Panc1 (cell line): ENCODE data around the gene RPS6KL1. TPM values are rescaled to one million over a fixed set of nuclear protein-coding genes. Genes with fewer than 3 reads are reported as not detected.

ENCODE experiments used
- ATAC-seq: fragments of 200-7000 bp; cut with Tn5 transposase; 2 replicates; pipeline ENCODE4 v1.9.1; 2020; ENCODE audit warnings: mild to moderate bottlenecking, moderate library complexity
- BruUV-seq: library from RNA; stranded (reverse); fragments of 400-500 nt; replicated peaks from 2 replicates; lab custom pipeline; 2021; lab: Mats Ljungman, UMichigan
- CTCF ChIA-PET: fragments of 300-600 bp; sonication (Branson Sonifier 250); formaldehyde crosslinking; loops from one replicate; lab custom pipeline; 2022; ENCODE audit warnings: antibody characterized with exemption; lab: Charles Lee
- POLR2A ChIA-PET: fragments of 300-600 bp; sonication (Branson Sonifier 250); formaldehyde crosslinking; loops from one replicate; lab custom pipeline; 2022; ENCODE audit warnings: antibody characterized with exemption; lab: Charles Lee
- DNase-seq: peaks from one replicate; pipeline ENCODE4 v3.0.0-alpha.2; 2010; ENCODE audit warnings: low read depth, low spot score
- H3K27ac ChIP-seq: 2 replicates; pipeline ENCODE4 v1.5.1; 2011; ENCODE audit warnings: mild to moderate bottlenecking, low read length, inconsistent platforms
- H3K27me3 ChIP-seq: fragments of 200-500 bp; sonication (Bioruptor generic); 2 replicates; pipeline ENCODE4 v1.6.0; 2014; ENCODE audit warnings: low read length, inconsistent platforms; ENCODE audit not compliant: control insufficient read depth, insufficient read depth
- H3K36me3 ChIP-seq: fragments of 200-500 bp; sonication (Bioruptor generic); 2 replicates; pipeline ENCODE4 v1.5.1; 2014; ENCODE audit warnings: inconsistent platforms, mild to moderate bottlenecking, low read length, moderate library complexity; ENCODE audit not compliant: control insufficient read depth, insufficient read depth
- H3K4me1 ChIP-seq: 2 replicates; pipeline ENCODE4 v1.5.1; 2011; ENCODE audit warnings: inconsistent platforms, mild to moderate bottlenecking, low read length, moderate library complexity; ENCODE audit not compliant: control insufficient read depth, insufficient read depth
- H3K4me3 ChIP-seq, 2 experiments: 2 replicates each; pipeline ENCODE4 v1.5.1; 2011 to 2012; ENCODE audit warnings: low read depth in 2 of 2, low read length in 2 of 2, mild to moderate bottlenecking in 2 of 2, inconsistent platforms in 1 of 2, moderate library complexity in 1 of 2
- H3K9me3 ChIP-seq: fragments of 200-500 bp; sonication (Bioruptor generic); 2 replicates; pipeline ENCODE4 v1.5.1; 2014; ENCODE audit warnings: low read depth, mild to moderate bottlenecking, inconsistent platforms, low read length, moderate library complexity; ENCODE audit not compliant: control insufficient read depth, insufficient read depth
- CTCF ChIP-seq: fragments of 450-650 bp; IDR thresholded peaks from 2 replicates; pipeline ENCODE4 v1.5.1; 2017; ENCODE audit warnings: mild to moderate bottlenecking
- POLR2AphosphoS5 ChIP-seq: IDR thresholded peaks from 2 replicates; pipeline ENCODE4 v1.6.1; 2012; ENCODE audit warnings: mild to moderate bottlenecking, low read depth, low read length, moderate library complexity
- REST ChIP-seq, 2 experiments: IDR thresholded peaks; 2 replicates each; pipeline ENCODE4 v1.6.1; 2011 to 2012; ENCODE audit warnings: low read depth in 2 of 2, control low read depth in 1 of 2, low read length in 1 of 2, mild to moderate bottlenecking in 1 of 2, moderate library complexity in 1 of 2; ENCODE audit not compliant: insufficient read depth in 1 of 2
- SIN3A ChIP-seq: IDR thresholded peaks from 2 replicates; pipeline ENCODE4 v1.6.1; 2012; ENCODE audit warnings: low read depth, mild to moderate bottlenecking, low read length, moderate library complexity, borderline replicate concordance; ENCODE audit not compliant: insufficient read depth
- TCF7L2 ChIP-seq: IDR thresholded peaks from 2 replicates; pipeline ENCODE4 v1.6.1; 2011; ENCODE audit warnings: mild to moderate bottlenecking, low read depth, low read length, inconsistent platforms
- in situ Hi-C: cut with HindIII; loops from 2 replicates; pipeline ENCODE4 v1.10.0; 2016; ENCODE audit warnings: low sequenced_read_pairs, low pct_unique_long_range_greater_than_20kb
- intact Hi-C: fragments of 100-400 bp; cut with micrococcal nuclease; formaldehyde crosslinking; loops from one replicate; pipeline ENCODE4 v1.10.0; 2022; ENCODE audit not compliant: unreplicated experiment
- total RNA-seq: library from RNA; stranded (reverse); gene quantifications from one replicate; pipeline ENCODE4 v1.2.1, GENCODE V29; 2021; ENCODE audit not compliant: unreplicated experiment

RPS6KL1 gene
- total RNA-seq, 1 experiment from 2014 or later: 14.9 TPM

- intact Hi-C loops: no loop called here
- no peak overlapping the region for H3K27ac ChIP-seq
- no peaks in the 10 kb centered on the region for H3K4me1 ChIP-seq
- H3K9me3 ChIP-seq: no peaks in the 10 kb centered on the region
- ATAC-seq: no peak
- H3K27me3 ChIP-seq: no peaks in the 10 kb centered on the region
- no peaks in the 10 kb centered on the region for H3K36me3 ChIP-seq
- H3K4me3 ChIP-seq: no peak overlapping the region
- POLR2A ChIA-PET: interaction anchor here (0.6 kb wide), 1 partner anchor 10 kb away, joined by 3 read pairs; no protein-coding TSS in a partner anchor
- TF ChIP-seq TCF7L2: no peak
- no peak for DNase-seq
- BruUV-seq: no TSS peak
- in situ Hi-C loops: no loop called here
- CTCF ChIA-PET: no interaction called here
These were observed 11.4 kb downstream of the RPS6KL1 start for GRCh38 chr14:74911704-74912103.

- Histone ChIP-seq H3K9me3 (no peaks in the 10 kb centered on the region), H3K27ac (no peak overlapping the region), H3K4me3 (no peak overlapping the region), H3K36me3 (no peaks in the 10 kb centered on the region), H3K27me3 (no peaks in the 10 kb centered on the region), H3K4me1 (no peaks in the 10 kb centered on the region)
- ChIA-PET CTCF (no interaction called here), POLR2A (no interaction called here)
- ATAC-seq: no peak
- in situ Hi-C loops: no loop called here
- BruUV-seq: no TSS peak
- intact Hi-C loops: no loop called here
- DNase-seq: no peak
- no peak for TF ChIP-seq REST (IDR thresholded peaks at IDR 0.05; ENCODE audit: insufficient read depth in 1 of 2, low read depth in 2 of 2, low read length in 1 of 2)
- TF ChIP-seq TCF7L2: no peak
- no peak for TF ChIP-seq CTCF
- TF ChIP-seq SIN3A: no peak
- TF ChIP-seq POLR2AphosphoS5: no peak
These were observed 11.8 kb downstream of the RPS6KL1 start for GRCh38 chr14:74911221-74911620.

- in situ Hi-C loops (no loop called here), intact Hi-C loops (no loop called here)
- Histone ChIP-seq H3K27ac (no peak overlapping the region), H3K4me3 (no peak overlapping the region), H3K9me3 (no peaks in the 10 kb centered on the region), H3K36me3 (no peaks in the 10 kb centered on the region), H3K27me3 (no peaks in the 10 kb centered on the region), H3K4me1 (no peaks in the 10 kb centered on the region)
- DNase-seq (no peak), ATAC-seq (no peak)
- CTCF ChIA-PET: no interaction called here
- POLR2A ChIA-PET: no interaction called here
- no peak for TF ChIP-seq TCF7L2
- no peak for TF ChIP-seq REST (IDR thresholded peaks at IDR 0.05; ENCODE audit: insufficient read depth in 1 of 2, low read depth in 2 of 2, low read length in 1 of 2)
- no peak for TF ChIP-seq SIN3A
- TF ChIP-seq POLR2AphosphoS5: no peak
- TF ChIP-seq CTCF: no peak
- no TSS peak for BruUV-seq
These were observed 12.5 kb downstream of the RPS6KL1 start for GRCh38 chr14:74910556-74910955.
